Adrenal gland (tissue), 5 donors: ENCODE measurements around the gene MAPT.

ENCODE experiments used
- CTCF ChIP-seq, 6 experiments: fragments of 450-650 bp in 4 of 6; fragments of 200-600 bp in 2 of 6; sonication (generic) in 1 of 6; IDR thresholded peaks; 1 replicate in 5 of 6; 2 replicates in 1 of 6; pipeline versions ENCODE4 v1.5.1 to v1.8.0; 2016 to 2021; ENCODE audit warnings: antibody characterized with exemption in 6 of 6, mild to moderate bottlenecking in 2 of 6, moderate library complexity in 1 of 6
- POLR2A ChIP-seq, 2 donors: fragments of 450-650 bp; IDR thresholded peaks; one replicate each; pipeline ENCODE4 v1.6.1; 2017; ENCODE audit warnings: antibody characterized with exemption in 2 of 2, mild to moderate bottlenecking in 2 of 2, moderate library complexity in 1 of 2
- donor health status: DM: no; HTN: no; CAD: no.

- no peak for TF ChIP-seq CTCF (IDR thresholded peaks at IDR 0.05)
- no peak for TF ChIP-seq POLR2A (IDR thresholded peaks at IDR 0.05)
Observed at GRCh38 chr17:46009681-46010596, 115.6 kb downstream of the MAPT start.
